ENCODE results near the gene PXDC1. TPM values are rescaled to one million over a fixed set of nuclear protein-coding genes. Genes with fewer than 3 reads are reported as not detected.
"Not testable (repeated sequence)": the region's sequence is repeated elsewhere in the genome, so short reads cannot be mapped to it uniquely, and the experiment has no call there.

Gene PXDC1
- total RNA-seq, 1 experiment from 2014 or later, result 42.9 TPM

DNA sequence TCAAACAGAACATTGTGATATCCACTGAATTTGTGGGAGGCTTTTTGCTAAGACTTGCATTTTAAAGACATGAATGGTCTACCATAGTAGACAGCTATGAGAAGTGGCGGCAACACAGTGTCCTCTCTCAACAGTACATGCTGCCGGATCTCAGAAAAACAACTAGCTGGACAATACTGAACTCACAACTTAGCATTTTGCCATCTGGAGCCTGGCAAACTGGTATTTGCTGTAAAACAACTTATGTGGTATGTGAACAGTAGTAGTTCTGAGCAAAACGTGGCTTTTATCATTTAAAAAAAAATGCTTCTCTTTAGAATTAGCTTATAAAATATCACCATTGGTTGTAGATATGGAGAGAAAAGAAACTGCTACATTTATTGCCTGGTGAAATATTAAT is 3.3 kb upstream of the PXDC1 start:
- Mint-ChIP-seq H3K9me3 (ENCODE audit: unreplicated experiment) (no peaks in the 10 kb centered on the region), H3K4me1 (ENCODE audit: low read depth, unreplicated experiment) (no peaks in the 10 kb centered on the region), H3K4me3 (ENCODE audit: unreplicated experiment) (no peak overlapping the region), H3K36me3 (ENCODE audit: insufficient read depth, unreplicated experiment) (peaks cover 6% of the 10 kb centered on the region), H3K27me3 (ENCODE audit: insufficient read depth, unreplicated experiment) (no peaks in the 10 kb centered on the region), H3K27ac (ENCODE audit: unreplicated experiment) (no peak overlapping the region)
- Histone ChIP-seq H3K9me3 (no peaks in the 10 kb centered on the region), H3K4me3 (ENCODE audit: low read depth, low read length) (no peak overlapping the region), H3K4me1 (peaks cover 3% of the 10 kb centered on the region), H3K27me3 (replicated peaks; ENCODE audit: control insufficient read depth, insufficient read depth, low read length) (no peaks in the 10 kb centered on the region), H3K36me3 (ENCODE audit: control insufficient read depth, insufficient read depth, low read length) (no peaks in the 10 kb centered on the region)
- TF ChIP-seq CTCF (IDR thresholded peaks at IDR 0.05; ENCODE audit: insufficient read depth in 1 of 2, low read depth in 1 of 2, low read length in 1 of 2, severe bottlenecking in 1 of 2, unreplicated experiment in 1 of 2), result no peak
- CTCF ChIA-PET, result no interaction called here
- intact Hi-C loops (cut with micrococcal nuclease; ENCODE audit: unreplicated experiment), result no loop called here
- POLR2A ChIA-PET, result no interaction called here
- no TSS peak for BruUV-seq (replicated peaks)
- no peak for DNase-seq

GRCh38 chr6:3754032-3754725 is 2.7 kb upstream of the PXDC1 start:
- H3K27me3 ChIP-seq (replicated peaks; ENCODE audit: control insufficient read depth, insufficient read depth, low read length); H3K4me1 Mint-ChIP-seq (ENCODE audit: low read depth, unreplicated experiment); H3K4me1 ChIP-seq; H3K4me3 Mint-ChIP-seq (ENCODE audit: unreplicated experiment); DNase-seq; H3K36me3 Mint-ChIP-seq (ENCODE audit: insufficient read depth, unreplicated experiment); H3K27me3 Mint-ChIP-seq (ENCODE audit: insufficient read depth, unreplicated experiment); H3K9me3 ChIP-seq; intact Hi-C loops (cut with micrococcal nuclease; ENCODE audit: unreplicated experiment); H3K9me3 Mint-ChIP-seq (ENCODE audit: unreplicated experiment); H3K27ac Mint-ChIP-seq (ENCODE audit: unreplicated experiment); H3K4me3 ChIP-seq (ENCODE audit: low read depth, low read length); BruUV-seq (replicated peaks); H3K36me3 ChIP-seq (ENCODE audit: control insufficient read depth, insufficient read depth, low read length); POLR2A ChIA-PET; CTCF ChIA-PET: not testable (repeated sequence)

- Mint-ChIP-seq H3K27ac (ENCODE audit: unreplicated experiment) (peak overlapping the region; percentile 48), H3K36me3 (ENCODE audit: insufficient read depth, unreplicated experiment) (peaks cover 12% of the 10 kb centered on the region), H3K4me3 (ENCODE audit: unreplicated experiment) (peak overlapping the region; percentile 62), H3K4me1 (ENCODE audit: low read depth, unreplicated experiment) (peaks cover 7% of the 10 kb centered on the region), H3K9me3 (ENCODE audit: unreplicated experiment) (no peaks in the 10 kb centered on the region), H3K27me3 (ENCODE audit: insufficient read depth, unreplicated experiment) (no peaks in the 10 kb centered on the region)
- TF ChIP-seq CTCF (IDR thresholded peaks at IDR 0.05; ENCODE audit: insufficient read depth in 1 of 2, low read depth in 1 of 2, low read length in 1 of 2, severe bottlenecking in 1 of 2, unreplicated experiment in 1 of 2), result no peak
- CTCF ChIA-PET, result no interaction called here
- POLR2A ChIA-PET, result no interaction called here
- Histone ChIP-seq H3K4me1 (peaks cover 13% of the 10 kb centered on the region), H3K9me3 (no peaks in the 10 kb centered on the region), H3K4me3 (ENCODE audit: low read depth, low read length) (no peak overlapping the region), H3K27me3 (replicated peaks; ENCODE audit: control insufficient read depth, insufficient read depth, low read length) (no peaks in the 10 kb centered on the region), H3K36me3 (ENCODE audit: control insufficient read depth, insufficient read depth, low read length) (no peaks in the 10 kb centered on the region)
- no peak for DNase-seq
- TSS peak; percentile 66 for BruUV-seq (replicated peaks)
- intact Hi-C loops (cut with micrococcal nuclease; ENCODE audit: unreplicated experiment), result no loop called here
Measured at GRCh38 chr6:3753228-3753835, 1.8 kb upstream of the PXDC1 start.
